ENCODE results near the gene EPRS1. TPM values are rescaled to one million over a fixed set of nuclear protein-coding genes. Genes with fewer than 3 reads are reported as not detected.
A peak's percentile ranks its signal among the peaks of the same experiment; 100 is the strongest.

The EPRS1 gene
- total and polyA plus RNA-seq, 9 of the 15 experiments (the other 6 are each of a cell fraction or from before 2014, with no cell fraction given): 129 to 291 (median 248) TPM

DNA sequence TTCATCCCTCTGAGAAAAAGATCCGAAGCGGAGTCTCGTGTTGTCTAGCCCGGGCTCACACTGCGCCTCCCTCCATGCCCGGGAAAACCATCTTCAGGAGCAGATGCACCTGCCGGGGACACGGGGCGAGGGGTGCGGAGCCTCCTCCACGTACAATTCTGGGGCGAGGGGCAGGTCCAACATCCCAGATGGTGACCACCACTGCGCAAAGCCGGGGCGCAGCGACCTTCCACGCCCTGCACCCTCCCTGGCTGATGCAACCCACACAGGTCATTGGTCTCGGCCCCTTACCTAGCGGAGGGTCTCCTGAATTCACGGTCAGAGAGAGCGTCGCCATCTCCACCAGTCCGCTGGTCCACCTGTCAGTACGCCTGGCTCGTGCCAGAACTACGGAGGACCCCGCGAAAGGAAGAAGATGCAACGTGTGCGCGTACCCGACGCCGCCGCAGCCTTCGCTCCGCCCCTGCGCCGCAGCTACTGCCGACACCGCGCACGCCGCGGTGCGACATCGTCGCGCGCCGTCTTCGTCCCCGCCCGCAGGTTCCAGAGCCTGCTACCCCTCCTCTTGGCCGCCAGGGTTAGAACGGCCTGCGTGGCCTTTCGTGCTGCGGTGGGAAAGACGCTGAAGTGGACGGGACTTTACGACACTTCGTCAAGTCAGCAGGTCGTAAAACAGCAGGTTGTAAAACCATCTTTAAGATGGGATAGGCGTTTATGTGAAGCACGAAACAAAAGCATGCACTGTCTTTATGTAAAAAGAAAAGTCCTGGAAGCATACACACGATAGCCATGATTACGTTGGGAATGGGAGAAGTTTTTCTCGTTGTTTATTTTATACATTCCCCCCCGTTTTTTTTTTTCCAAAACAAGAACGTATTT lies at the start of gene EPRS1 (continued):
- TF ChIP-seq, protein P1, sequence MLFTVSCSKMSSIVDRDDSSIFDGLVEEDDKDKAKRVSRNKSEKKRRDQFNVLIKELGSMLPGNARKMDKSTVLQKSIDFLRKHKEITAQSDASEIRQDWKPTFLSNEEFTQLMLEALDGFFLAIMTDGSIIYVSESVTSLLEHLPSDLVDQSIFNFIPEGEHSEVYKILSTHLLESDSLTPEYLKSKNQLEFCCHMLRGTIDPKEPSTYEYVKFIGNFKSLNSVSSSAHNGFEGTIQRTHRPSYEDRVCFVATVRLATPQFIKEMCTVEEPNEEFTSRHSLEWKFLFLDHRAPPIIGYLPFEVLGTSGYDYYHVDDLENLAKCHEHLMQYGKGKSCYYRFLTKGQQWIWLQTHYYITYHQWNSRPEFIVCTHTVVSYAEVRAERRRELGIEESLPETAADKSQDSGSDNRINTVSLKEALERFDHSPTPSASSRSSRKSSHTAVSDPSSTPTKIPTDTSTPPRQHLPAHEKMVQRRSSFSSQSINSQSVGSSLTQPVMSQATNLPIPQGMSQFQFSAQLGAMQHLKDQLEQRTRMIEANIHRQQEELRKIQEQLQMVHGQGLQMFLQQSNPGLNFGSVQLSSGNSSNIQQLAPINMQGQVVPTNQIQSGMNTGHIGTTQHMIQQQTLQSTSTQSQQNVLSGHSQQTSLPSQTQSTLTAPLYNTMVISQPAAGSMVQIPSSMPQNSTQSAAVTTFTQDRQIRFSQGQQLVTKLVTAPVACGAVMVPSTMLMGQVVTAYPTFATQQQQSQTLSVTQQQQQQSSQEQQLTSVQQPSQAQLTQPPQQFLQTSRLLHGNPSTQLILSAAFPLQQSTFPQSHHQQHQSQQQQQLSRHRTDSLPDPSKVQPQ (CRISPR knock-in tag; IDR thresholded peaks at IDR 0.05; ENCODE audit: borderline replicate concordance): no peak
- TF ChIP-seq ELF1 (tag; IDR thresholded peaks at IDR 0.05) (no peak), PHF21A (IDR thresholded peaks at IDR 0.05; ENCODE audit: borderline replicate concordance, low read depth) (no peak), BCOR (IDR thresholded peaks at IDR 0.05) (peak; percentile 31; the same call in 1 of the 2 replicates), WHSC1 (IDR thresholded peaks at IDR 0.05; ENCODE audit: low read length) (peak; percentile 81), SETDB1 (IDR thresholded peaks at IDR 0.05; ENCODE audit: low read length) (peak; percentile 50), JUN (IDR thresholded peaks at IDR 0.05; ENCODE audit: borderline replicate concordance, low read depth, low read length) (peak; percentile 83), JUN (CRISPR knock-in tag; IDR thresholded peaks at IDR 0.05; ENCODE audit: borderline replicate concordance) (peak; percentile 63; the same call in 1 of the 2 replicates), ZNF79 (CRISPR knock-in tag; IDR thresholded peaks at IDR 0.05; ENCODE audit: low read depth) (no peak), ETV6 (IDR thresholded peaks at IDR 0.05; ENCODE audit: borderline replicate concordance in 1 of 2, low read depth in 2 of 2, low read length in 1 of 2) (peak in 1 of 2 experiments; percentile 22; a peak in 1 of 4 replicates), ETV6 (CRISPR knock-in tag; IDR thresholded peaks at IDR 0.05; ENCODE audit: borderline replicate concordance) (peak; percentile 60; the same call in 1 of the 2 replicates), ZNF174 (CRISPR knock-in tag; IDR thresholded peaks at IDR 0.05) (no peak), HNRNPLL (IDR thresholded peaks at IDR 0.05; ENCODE audit: low read depth, low read length, poor library complexity, severe bottlenecking) (peak; percentile 94), PHF8 (IDR thresholded peaks at IDR 0.05; ENCODE audit: borderline replicate concordance, low read length) (peak; percentile 98), ATF7 (IDR thresholded peaks at IDR 0.05) (peak; percentile 93), NCOA1 (IDR thresholded peaks at IDR 0.05; ENCODE audit: low read depth) (peak; percentile 55; the same call in 1 of the 2 replicates), SIX5 (IDR thresholded peaks at IDR 0.05; ENCODE audit: borderline replicate concordance in 1 of 2, insufficient read depth in 1 of 2, low read depth in 1 of 2, low read length in 2 of 2) (peak in 1 of 2 experiments; percentile 35; a peak in 1 of 4 replicates)
- TF ChIP-seq, protein P2, sequence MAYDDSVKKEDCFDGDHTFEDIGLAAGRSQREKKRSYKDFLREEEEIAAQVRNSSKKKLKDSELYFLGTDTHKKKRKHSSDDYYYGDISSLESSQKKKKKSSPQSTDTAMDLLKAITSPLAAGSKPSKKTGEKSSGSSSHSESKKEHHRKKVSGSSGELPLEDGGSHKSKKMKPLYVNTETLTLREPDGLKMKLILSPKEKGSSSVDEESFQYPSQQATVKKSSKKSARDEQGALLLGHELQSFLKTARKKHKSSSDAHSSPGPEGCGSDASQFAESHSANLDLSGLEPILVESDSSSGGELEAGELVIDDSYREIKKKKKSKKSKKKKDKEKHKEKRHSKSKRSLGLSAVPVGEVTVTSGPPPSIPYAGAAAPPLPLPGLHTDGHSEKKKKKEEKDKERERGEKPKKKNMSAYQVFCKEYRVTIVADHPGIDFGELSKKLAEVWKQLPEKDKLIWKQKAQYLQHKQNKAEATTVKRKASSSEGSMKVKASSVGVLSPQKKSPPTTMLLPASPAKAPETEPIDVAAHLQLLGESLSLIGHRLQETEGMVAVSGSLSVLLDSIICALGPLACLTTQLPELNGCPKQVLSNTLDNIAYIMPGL (CRISPR knock-in tag; IDR thresholded peaks at IDR 0.05): peak; percentile 90; the same call in 1 of the 2 replicates
- TF ChIP-seq, protein P3, sequence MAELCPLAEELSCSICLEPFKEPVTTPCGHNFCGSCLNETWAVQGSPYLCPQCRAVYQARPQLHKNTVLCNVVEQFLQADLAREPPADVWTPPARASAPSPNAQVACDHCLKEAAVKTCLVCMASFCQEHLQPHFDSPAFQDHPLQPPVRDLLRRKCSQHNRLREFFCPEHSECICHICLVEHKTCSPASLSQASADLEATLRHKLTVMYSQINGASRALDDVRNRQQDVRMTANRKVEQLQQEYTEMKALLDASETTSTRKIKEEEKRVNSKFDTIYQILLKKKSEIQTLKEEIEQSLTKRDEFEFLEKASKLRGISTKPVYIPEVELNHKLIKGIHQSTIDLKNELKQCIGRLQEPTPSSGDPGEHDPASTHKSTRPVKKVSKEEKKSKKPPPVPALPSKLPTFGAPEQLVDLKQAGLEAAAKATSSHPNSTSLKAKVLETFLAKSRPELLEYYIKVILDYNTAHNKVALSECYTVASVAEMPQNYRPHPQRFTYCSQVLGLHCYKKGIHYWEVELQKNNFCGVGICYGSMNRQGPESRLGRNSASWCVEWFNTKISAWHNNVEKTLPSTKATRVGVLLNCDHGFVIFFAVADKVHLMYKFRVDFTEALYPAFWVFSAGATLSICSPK (IDR thresholded peaks at IDR 0.05; ENCODE audit: borderline replicate concordance): no peak
- TF ChIP-seq, protein P4, sequence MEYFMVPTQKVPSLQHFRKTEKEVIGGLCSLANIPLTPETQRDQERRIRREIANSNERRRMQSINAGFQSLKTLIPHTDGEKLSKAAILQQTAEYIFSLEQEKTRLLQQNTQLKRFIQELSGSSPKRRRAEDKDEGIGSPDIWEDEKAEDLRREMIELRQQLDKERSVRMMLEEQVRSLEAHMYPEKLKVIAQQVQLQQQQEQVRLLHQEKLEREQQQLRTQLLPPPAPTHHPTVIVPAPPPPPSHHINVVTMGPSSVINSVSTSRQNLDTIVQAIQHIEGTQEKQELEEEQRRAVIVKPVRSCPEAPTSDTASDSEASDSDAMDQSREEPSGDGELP (CRISPR knock-in tag; IDR thresholded peaks at IDR 0.05; ENCODE audit: borderline replicate concordance): peak; percentile 94
